K562 (cell line): ENCODE results near the gene EPHB1.

Experiments
- CTCF ChIP-seq, 3 experiments: IDR thresholded peaks in 2 of 3; conservative IDR thresholded peaks in 1 of 3; 2 replicates each; pipeline ENCODE4 v1.5.1; 2011 to 2012; ENCODE audit warnings: low read length in 3 of 3, mild to moderate bottlenecking in 3 of 3, control low read depth in 2 of 3, improper control_type of control experiment in 1 of 3, inconsistent platforms in 1 of 3, low read depth in 1 of 3, mixed read lengths in 1 of 3, moderate library complexity in 1 of 3; ENCODE audit not compliant: insufficient read depth in 2 of 3
- ILK ChIP-seq: fragments of 450-650 bp; IDR thresholded peaks from 2 replicates; pipeline ENCODE4 v1.6.1; 2016; ENCODE audit warnings: missing genetic modification characterization, low read depth, mild to moderate bottlenecking, missing compliant biosample characterization, moderate library complexity, borderline replicate concordance
- RFX5 ChIP-seq: IDR thresholded peaks from 2 replicates; pipeline ENCODE4 v1.6.1; 2011; ENCODE audit warnings: low read depth, mild to moderate bottlenecking, improper control_type of control experiment, low read length

GRCh38 chr3:134753999-134754742 lies 40.9 kb upstream of the EPHB1 start:
- TF ChIP-seq ILK (no peak), RFX5 (no peak), CTCF (IDR thresholded peaks at IDR 0.05 in 2 of 3, conservative IDR thresholded peaks at IDR 0.05 in 1 of 3; ENCODE audit: insufficient read depth in 2 of 3, low read depth in 1 of 3, low read length in 3 of 3) (no peak)
